SK-N-SH treated with all-trans-retinoic acid at 6 μM for 48 hours (cell line): ENCODE measurements around the gene MAP3K7CL.

Experiments used
- CSRNP3 ChIP-seq: fragments of 250-450 bp; sonication (Bioruptor Pico); IDR thresholded peaks from 2 replicates; pipeline ENCODE4 v1.5.1; 2021; ENCODE audit warnings: mild to moderate bottlenecking, moderate library complexity
- ESRRG ChIP-seq: fragments of 250-450 bp; sonication (Bioruptor Pico); IDR thresholded peaks from 2 replicates; pipeline ENCODE4 v1.6.1; 2021; ENCODE audit warnings: mild to moderate bottlenecking
- GLIS3 ChIP-seq: fragments of 250-450 bp; sonication (Bioruptor Pico); IDR thresholded peaks from 2 replicates; pipeline ENCODE4 v1.5.0; 2020; ENCODE audit warnings: mild to moderate bottlenecking, moderate library complexity
- ISL1 ChIP-seq: fragments of 250-450 bp; sonication (Bioruptor Pico); IDR thresholded peaks from 2 replicates; pipeline ENCODE4 v2.1.2; 2022; ENCODE audit warnings: mild to moderate bottlenecking, moderate library complexity
- PPARA ChIP-seq: fragments of 250-450 bp; sonication (Bioruptor Pico); IDR thresholded peaks from 2 replicates; pipeline ENCODE4 v1.5.0; 2020; ENCODE audit warnings: mild to moderate bottlenecking, borderline replicate concordance
- RARB ChIP-seq: fragments of 250-450 bp; sonication (Bioruptor Pico); IDR thresholded peaks from 2 replicates; pipeline ENCODE4 v1.8.0; 2021; ENCODE audit warnings: mild to moderate bottlenecking, moderate library complexity
- SNAI2 ChIP-seq: fragments of 250-450 bp; sonication (Bioruptor Pico); IDR thresholded peaks from 2 replicates; pipeline ENCODE4 v1.5.0; 2020; ENCODE audit warnings: mild to moderate bottlenecking, moderate library complexity
- TOX ChIP-seq: fragments of 250-450 bp; sonication (Bioruptor Pico); IDR thresholded peaks from 2 replicates; pipeline ENCODE4 v1.8.0; 2021; ENCODE audit warnings: mild to moderate bottlenecking, moderate library complexity, borderline replicate concordance
- ZFP30 ChIP-seq: fragments of 450-650 bp; formaldehyde crosslinking; IDR thresholded peaks from 2 replicates; pipeline ENCODE4 v1.5.0; 2022; ENCODE audit warnings: mild to moderate bottlenecking, moderate library complexity
- ZNF70 ChIP-seq: fragments of 450-650 bp; formaldehyde crosslinking; IDR thresholded peaks from 2 replicates; pipeline ENCODE4 v1.5.0; 2020; ENCODE audit warnings: mild to moderate bottlenecking, moderate library complexity
- TF ChIP-seq, protein P1 (sequence below): fragments of 250-450 bp; sonication (Bioruptor Pico); IDR thresholded peaks from 2 replicates; pipeline ENCODE4 v1.8.0; 2020; ENCODE audit warnings: mild to moderate bottlenecking, moderate library complexity, borderline replicate concordance

GRCh38 chr21:29206445-29206844 lies 76.0 kb downstream of the MAP3K7CL start:
- TF ChIP-seq RARB = no peak
- no peak for TF ChIP-seq PPARA (CRISPR knock-in tag)
- TF ChIP-seq ZNF70 (CRISPR knock-in tag) = no peak
- no peak for TF ChIP-seq ISL1 (CRISPR knock-in tag)
- no peak for TF ChIP-seq CSRNP3
- no peak for TF ChIP-seq GLIS3
- TF ChIP-seq TOX (CRISPR knock-in tag) = no peak
- TF ChIP-seq SNAI2 (CRISPR knock-in tag) = no peak
- no peak for TF ChIP-seq ESRRG (CRISPR knock-in tag)
- no peak for TF ChIP-seq ZFP30
- TF ChIP-seq, protein P1, sequence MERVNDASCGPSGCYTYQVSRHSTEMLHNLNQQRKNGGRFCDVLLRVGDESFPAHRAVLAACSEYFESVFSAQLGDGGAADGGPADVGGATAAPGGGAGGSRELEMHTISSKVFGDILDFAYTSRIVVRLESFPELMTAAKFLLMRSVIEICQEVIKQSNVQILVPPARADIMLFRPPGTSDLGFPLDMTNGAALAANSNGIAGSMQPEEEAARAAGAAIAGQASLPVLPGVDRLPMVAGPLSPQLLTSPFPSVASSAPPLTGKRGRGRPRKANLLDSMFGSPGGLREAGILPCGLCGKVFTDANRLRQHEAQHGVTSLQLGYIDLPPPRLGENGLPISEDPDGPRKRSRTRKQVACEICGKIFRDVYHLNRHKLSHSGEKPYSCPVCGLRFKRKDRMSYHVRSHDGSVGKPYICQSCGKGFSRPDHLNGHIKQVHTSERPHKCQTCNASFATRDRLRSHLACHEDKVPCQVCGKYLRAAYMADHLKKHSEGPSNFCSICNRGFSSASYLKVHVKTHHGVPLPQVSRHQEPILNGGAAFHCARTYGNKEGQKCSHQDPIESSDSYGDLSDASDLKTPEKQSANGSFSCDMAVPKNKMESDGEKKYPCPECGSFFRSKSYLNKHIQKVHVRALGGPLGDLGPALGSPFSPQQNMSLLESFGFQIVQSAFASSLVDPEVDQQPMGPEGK (CRISPR knock-in tag) = no peak
